Skeletal muscle cell (primary cell): ENCODE data around the gene TCF7.
A peak's percentile ranks its signal among the peaks of the same experiment; 100 is the strongest.

Experiments
- DNase-seq: peaks from one replicate; pipeline ENCODE4 v3.0.0-alpha.2; 2010; ENCODE audit warnings: low read depth
- H3K4me3 ChIP-seq: 2 replicates; pipeline ENCODE4 v1.5.1; 2011; ENCODE audit warnings: low read depth, mild to moderate bottlenecking, control low read depth, low read length, moderate library complexity

TCF7 gene

DNA sequence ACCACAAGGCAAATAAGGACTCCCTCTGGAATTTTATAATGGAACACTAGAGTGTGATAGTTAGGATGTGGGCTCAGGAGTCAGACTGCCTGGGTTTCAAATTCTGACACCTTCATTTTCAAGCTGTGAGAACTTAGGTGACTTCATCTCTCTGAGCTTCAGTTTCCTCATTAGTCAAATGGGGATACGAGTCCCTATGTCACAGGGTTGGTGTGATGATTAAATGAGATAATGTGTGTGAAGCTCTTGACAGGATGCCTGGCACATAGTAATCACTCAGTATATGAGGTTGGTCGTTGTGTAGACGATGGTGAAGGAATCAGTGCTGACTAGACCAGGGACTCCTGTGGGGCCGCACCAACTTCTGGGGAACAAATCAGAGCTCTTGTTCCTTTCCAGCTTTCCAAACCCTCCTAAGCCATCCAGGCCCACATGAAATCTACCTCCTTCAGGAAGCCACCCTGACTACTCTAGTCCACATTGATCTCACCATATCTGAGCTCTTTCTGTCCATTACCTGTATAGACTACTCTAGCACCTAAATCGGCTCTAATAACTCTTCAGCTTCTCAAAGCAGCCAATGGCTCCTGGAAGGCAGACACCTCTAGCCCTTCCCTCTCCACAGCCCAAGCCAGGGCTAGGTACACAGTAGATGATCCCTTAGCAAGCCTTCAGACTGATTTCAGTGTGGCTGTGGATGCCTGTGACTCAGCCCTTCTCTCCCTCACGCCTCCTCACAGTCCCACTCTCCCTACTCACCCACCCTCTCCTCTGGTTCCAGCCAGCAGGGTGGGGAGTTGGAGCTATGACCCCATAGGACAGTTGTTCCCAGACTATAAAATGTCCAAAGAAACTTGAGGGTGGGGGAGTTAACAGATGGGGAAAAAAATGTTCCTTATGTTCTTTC lies 2.5 kb upstream of the TCF7 start:
- H3K4me3 ChIP-seq = no peak overlapping the region
- no peak for DNase-seq

DNA sequence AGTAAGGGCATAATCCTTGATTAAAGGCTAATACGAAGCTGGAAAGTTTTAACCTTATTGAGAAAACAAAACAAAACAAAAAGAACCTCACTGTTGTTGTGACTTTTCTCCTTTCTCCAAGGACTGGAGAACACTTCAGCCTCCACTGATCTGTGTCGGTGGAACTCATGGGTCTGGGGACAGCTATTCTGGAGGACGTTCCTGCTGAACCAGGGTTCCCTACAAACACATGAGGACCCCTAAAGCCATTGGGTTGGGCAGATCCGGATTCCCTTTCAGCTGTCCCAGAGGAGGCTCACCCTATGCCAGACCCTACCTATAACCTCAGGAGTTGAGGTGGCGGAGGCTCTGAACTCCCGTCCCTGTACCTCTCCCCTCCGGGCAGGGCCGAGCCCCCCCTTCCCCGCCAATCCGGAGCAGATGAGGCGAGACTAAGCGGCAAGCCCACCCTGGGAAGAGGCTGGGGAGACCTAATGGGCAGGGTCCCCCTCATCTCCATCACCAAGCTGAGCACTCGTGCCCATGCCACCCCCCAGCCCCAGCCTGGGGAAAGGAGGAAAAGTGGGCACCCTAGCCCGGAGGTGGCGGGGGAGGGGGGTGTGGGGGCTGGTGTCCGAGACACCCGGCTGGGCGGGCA lies 1.6 kb upstream of the TCF7 start:
- no peak overlapping the region for H3K4me3 ChIP-seq
- no peak for DNase-seq

DNA sequence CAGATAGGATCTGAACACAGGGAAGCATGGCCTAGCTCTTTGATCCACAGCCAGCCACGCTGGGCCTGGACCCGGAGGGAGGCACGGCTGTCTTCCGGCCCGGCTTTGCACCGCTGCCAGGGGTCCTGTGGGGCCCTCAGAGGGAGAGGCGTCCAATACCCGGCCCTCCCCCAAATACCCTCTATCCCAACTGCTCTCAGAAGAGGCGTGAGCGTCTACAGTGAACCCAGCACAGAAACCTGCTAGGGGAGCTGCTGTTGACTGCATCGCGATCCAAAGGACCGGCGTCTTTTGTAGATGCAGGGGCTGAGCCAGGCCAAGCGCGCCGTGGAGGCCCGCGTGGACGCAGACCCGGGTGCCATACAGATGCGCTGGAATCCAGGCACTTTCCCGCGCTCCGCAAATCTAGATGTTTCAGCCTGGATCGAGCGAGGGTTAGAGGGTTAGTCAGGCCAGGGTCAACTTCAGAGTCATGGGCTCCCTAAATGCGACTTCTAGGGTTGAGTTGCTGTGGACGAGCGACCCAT lies 1.1 kb upstream of the TCF7 start:
- no peak overlapping the region for H3K4me3 ChIP-seq
- no peak for DNase-seq

DNA sequence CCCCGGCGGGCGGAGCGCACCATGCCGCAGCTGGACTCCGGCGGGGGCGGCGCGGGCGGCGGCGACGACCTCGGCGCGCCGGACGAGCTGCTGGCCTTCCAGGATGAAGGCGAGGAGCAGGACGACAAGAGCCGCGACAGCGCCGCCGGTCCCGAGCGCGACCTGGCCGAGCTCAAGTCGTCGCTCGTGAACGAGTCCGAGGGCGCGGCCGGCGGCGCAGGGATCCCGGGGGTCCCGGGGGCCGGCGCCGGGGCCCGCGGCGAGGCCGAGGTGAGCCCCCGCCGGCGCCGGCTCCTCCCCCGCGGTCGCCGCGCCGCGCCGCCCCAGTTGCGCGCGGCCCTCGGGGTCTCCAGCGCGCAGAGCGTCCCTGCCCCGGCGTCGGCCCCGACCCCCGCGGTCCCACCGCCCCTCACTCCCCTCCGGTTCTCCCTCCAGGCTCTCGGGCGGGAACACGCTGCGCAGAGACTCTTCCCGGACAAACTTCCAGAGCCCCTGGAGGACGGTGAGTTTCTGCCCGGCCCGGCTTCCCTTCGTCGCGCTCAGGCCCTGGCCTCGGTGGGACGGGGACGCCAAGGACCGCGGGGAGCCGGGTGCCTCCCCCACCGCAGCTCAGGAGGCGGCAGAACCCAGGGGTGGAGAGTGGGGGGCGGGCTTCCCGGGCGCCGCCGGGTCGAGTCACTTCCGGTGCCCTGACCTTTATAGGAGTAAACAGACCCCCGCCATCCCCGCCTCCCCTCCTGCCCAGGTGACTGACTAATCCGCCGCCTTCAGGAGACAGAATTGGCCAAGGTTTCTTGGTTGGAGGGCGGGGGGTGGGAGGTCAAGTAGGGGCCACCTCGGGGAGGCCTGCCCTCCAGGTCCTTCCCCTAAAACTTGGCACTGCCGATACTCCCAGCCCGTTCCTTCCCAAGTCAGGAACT lies 665 bp downstream of the TCF7 start:
- peak overlapping the region; percentile 52 for H3K4me3 ChIP-seq
- DNase-seq = no peak

DNA sequence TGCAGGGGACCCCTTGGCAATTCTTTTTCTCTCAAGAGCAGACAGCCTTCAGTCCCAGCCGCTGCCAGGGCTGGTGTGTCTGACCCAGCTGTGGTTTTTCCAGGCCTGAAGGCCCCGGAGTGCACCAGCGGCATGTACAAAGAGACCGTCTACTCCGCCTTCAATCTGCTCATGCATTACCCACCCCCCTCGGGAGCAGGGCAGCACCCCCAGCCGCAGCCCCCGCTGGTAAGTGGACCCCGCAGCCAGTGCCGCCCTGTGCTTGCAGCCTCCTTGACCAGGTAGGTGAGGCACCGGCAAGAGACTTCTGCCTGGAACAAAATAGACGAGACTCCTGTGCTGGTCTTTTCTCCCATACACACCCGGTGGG lies 1.3 kb downstream of the TCF7 start:
- DNase-seq = no peak
- no peak overlapping the region for H3K4me3 ChIP-seq

DNA sequence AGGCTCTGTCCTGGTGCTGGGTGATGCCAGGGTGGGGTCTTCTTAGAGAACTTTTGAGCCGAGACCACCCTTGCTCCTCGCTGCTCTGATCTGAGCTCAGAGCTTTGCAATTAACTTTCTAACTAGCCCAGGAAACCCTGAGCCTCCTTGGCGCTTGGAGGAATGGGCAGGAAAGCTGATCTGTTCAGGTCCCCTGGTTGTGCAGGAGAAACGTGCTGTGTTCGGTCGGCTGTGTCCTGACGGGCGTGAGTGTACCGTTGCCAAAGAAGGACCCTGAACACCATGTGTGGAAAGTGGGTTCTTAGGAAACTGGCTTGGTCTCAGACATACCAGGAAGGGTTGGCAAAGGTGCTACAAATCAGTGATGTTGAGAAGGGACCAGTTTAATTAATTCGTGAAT lies 1.8 kb downstream of the TCF7 start:
- no peak overlapping the region for H3K4me3 ChIP-seq
- no peak for DNase-seq

DNA sequence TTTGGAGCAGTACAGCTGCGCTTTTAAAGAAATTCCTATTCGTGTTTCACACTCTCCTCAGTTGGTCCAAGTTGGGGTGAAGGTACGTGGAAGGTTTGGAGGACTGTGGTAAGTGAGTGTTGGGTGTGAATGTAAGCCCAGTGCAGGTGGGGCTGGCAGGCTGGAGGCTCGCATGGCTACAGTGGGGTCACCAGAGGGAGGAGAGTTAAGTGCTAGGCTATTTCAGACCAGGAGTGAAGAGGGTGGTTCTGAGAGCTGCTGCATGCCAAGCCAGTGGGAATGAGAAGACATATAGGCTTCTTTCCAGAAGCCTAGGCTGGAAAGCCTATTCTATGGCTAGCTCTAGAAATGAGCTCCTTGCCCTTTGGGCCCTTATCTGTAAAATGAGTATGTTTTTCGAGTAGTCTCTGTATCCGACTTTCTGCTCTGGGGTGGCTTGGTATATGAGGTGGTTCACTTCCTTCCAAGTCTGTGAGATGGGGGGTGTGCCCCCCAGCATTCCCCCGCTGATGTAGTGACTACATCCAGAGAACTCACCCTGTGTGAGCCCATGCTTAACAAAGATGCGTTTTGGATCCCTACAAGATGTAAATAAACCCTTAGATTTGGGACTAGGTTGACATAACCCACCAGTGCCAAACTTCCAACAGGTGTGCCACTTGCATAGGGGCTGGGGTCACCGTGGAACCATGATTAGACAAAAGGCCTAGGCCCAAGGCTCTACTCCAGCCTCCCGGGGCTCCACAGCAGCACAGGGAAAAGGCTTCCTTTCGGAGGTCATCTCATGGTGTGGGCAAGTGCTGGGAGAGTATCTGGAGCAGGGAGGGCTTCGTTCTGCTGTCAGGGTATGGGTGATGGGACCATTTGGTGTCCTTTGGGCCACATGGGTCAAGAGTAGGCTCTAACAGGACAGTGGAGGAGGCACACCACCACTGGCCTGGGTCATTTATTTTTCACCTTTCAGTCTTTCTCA lies 2.6 kb downstream of the TCF7 start:
- no peak overlapping the region for H3K4me3 ChIP-seq
- DNase-seq = no peak

DNA sequence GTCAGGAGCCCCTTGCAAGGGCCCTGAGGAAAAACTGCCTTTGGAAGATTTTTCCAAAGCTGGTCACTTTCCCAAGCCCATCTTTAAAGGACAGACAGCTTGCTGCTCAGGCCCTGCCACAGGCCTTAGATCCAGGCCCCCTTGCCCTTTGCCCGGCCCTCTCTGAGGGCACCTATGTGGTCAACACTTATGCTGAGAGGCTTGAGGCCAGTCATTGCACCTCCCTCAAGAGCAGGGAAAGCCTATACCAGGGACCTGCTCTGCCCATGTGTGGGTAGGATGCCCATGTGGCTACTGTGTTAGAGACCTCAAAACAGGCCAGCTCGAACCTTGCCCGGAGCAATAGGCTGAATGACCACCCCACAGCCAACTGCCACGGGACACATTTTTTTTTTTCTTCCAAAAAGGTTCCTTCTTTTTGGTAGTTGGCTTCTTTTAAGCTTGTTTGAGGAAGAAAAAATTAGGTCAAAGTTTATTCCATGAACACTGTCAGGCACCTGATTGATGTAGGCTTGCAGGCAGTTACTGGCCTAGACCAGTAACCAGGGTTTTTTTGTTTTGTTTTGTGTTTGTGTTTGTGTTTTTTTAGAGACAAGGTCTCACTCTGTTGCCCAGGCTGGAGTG lies 3.8 kb downstream of the TCF7 start:
- H3K4me3 ChIP-seq = no peak overlapping the region
- no peak for DNase-seq

DNA sequence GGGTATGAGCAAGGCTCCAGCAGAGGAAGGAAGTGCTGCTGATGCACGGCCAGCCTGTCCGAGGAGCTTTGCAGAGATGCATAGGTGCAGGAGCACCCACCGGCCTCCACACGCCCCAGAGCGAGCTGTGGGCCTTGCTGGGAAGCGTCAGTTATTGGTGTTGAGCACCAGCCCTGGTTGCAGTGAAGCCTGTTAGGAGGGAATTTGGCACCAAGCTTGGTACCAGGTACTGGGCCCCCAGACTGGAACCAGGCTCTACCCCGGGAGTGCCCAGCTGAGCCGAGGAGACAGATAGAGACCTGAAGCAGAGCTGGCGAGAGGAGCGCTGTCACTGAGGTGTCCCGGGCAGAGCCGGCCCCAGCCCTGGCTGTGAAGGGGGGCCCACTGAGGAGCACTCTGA lies 5.2 kb downstream of the TCF7 start:
- DNase-seq = no peak
- H3K4me3 ChIP-seq = no peak overlapping the region

DNA sequence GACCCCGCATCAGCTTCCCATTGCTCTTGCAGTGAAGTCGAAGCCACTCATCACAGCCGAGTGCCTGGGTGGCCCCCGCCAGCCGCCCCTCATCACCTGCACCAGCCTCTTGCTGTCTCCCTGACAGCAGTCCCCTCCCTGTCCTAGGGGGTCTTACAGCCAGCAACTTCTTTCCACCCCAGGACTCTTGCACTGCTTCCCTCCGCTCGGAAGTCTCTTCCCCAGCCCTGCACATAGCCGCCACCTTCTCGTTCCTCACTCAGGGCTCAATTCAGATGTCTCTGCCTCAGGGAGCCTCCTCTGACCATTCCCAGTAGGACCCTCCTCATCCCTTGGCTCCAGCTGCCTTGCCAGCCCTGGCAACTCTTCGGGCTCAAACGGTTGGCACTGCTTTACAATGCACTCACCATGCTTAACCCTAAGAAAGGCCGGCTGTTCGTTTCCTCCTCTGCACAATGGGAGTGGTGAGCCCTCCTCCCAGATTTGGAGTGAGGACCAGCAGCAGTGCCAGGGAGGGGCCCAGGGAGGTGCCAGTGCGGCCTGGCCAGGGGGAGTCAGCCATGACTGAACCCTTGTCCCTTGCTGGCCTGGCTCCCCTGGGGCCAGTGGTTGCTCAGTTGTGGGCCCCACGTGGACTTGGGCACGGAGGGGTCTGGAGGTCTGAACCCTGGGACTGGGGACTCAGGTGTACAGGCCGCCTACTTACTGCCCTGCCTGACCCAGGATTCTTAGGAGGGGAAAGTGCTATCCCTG lies 6.1 kb downstream of the TCF7 start:
- no peak for DNase-seq
- H3K4me3 ChIP-seq = no peak overlapping the region

DNA sequence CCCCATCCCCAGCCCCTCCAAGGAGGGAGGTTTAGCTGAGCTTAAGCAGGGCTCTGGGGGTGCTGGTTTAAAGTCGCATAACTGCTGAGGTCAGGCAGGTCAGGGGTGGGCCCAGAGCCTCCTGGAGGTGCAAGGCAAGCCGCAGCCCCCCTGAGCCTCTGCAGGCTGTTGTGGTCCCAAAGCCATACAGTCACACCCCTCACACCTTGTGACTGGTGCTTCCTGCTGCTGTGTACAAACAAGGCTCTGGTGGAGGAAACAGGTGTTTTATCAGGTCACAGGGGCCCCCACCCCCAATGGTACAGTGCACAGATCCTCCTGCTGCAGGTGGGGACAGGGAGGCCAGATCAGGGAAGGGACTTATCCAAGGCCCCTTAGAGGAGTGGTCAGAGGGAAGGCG lies 8.0 kb downstream of the TCF7 start:
- no peak overlapping the region for H3K4me3 ChIP-seq
- DNase-seq = no peak

DNA sequence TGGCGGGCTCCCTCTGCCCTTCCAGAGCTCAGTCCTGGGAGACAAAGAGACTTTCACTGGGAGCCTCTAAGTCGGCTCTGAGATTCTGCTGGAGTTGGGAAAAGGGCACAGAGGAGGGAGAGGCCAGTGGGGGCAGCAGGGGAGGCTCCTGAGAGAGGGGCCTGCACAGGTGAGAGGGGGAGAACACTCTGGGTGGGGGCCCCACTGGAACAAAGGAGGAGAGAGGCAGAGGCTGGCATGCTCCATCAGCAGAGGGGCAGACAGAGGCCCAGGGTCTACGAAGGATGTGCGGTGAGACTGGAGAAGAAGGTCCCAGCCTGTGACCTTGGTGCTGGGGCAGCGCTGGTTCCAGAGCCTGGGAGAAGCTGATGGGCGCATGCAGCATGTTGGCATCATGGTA lies 8.9 kb downstream of the TCF7 start:
- no peak for DNase-seq
- no peak overlapping the region for H3K4me3 ChIP-seq

DNA sequence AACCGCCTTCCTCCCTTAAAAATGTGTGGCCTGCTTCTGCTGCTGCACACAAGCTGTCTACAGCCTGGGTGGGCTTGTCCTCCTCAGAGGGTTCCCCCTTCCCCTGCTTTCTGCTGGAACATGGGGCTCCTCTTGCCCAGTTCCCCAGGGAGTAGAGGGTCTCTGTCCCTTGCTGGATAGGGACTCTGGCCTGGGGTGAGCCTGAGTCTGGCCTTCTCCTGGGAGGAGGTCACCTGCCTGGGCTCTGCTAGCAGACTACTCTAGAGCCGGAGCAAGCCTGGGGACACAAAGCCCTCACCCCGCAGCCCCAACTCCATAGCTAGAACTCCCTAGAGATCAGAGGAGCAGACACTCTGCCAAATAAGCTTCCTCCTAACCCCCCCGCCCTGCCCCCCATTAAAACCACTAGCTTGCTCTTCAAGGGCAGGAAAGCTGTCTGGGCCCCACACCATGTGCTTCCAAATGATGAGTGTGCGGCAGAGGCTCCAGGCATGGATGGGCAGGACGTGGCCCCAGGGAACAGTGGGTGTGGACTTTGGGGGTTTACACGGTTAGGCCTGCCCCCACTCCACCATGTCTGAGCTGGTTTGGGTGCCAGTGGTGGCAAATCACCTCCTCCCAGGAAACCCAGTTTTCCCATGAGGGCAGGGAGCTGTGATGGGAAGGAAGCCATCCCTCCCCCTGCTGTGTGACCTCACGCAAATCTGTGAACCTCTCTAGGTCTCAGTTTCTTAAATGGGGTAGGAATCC lies 10.0 kb downstream of the TCF7 start:
- H3K4me3 ChIP-seq = no peak overlapping the region
- no peak for DNase-seq

DNA sequence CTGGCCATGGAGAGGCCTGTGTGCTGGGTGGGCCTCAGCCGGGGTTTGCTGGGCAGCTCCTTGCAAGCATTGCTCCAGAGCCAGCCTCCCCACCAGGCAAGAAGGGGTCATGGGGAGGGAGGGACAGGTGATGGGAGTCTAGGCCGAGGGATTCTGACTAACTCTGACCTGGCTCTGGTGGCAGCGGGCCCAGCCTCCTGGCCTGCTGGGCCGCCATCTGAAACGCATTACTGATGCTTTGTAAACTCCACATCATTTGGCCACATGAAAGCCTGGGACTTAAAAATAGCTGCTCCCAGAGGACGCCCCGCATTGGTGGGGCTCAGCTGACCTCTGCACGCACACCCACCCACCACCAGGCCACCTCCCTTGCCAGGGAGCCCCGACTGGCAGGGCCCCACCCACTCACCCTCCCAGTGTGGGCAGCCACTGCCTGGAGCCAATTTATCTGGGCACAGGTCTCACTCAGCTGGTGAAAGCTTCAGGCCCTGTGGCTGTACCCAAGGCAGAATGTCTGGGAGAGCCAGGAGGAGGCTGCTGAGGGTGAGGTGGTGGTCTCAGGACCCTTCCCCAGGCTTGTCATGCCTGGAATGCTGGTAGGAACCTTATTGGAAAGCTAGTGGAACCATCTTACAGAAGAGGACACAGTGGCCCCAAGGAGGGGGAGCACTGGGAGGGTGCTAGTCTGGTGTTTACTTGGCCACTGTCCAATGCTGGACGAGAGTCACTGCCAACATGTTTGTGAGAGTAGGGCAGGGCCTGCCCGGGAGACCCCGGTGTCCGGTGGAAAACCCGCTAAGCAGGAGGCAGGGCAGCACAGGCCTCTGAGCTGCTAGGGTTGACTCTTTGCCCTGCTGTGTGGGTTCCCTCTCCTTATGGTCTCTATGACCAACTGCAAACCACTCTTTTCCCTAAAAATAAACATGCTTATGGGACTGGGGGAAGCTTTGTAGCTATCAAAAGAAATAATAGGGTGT lies 10.8 kb downstream of the TCF7 start:
- no peak overlapping the region for H3K4me3 ChIP-seq
- DNase-seq = peak; percentile 71

DNA sequence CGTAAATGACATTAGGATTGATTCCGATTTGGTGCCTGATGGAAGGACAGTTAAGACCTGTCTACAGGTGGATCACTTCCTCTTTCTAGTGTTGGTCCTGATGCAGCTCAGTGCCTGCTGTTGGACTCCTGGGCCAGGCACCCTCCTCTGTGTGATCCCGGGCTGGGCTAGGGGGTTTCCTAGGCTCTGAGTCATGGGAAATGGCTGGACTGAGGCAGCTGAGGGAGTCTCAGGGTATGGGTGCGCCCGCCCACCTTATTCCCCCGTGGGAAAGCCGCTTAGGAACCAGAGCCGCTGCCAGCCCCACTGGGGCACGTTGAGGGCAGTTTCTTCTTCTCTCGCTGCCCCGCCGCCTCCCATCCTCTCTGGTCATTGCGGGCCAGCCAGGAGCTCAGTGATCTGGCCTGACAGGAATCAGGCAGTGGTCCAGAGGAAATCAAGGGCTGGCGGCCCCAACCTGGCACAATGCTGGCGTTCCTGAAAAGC lies 12.9 kb downstream of the TCF7 start:
- no peak overlapping the region for H3K4me3 ChIP-seq

More for the DNA sequence above, 12.9 kb downstream of the TCF7 start:
- no peak for DNase-seq
